OCI-LY3 (cell line): Measurements from ENCODE around the gene CROCC2.

Experiments used
- H2AFZ ChIP-seq: fragments of 200-600, 300-600 bp; shearing (Covaris generic); 2 replicates; pipeline ENCODE4 v1.6.0; 2014; ENCODE audit warnings: antibody characterized with exemption, low read depth, low read length
- H3K27ac ChIP-seq: fragments of 200-600, 300-600 bp; sonication (generic); 2 replicates; pipeline ENCODE4 v1.5.1; 2014; ENCODE audit warnings: mild to moderate bottlenecking, low read length, moderate library complexity, mixed read lengths
- H3K27me3 ChIP-seq: fragments of 200-600, 300-600 bp; sonication (generic); 2 replicates; pipeline ENCODE4 v1.6.1; 2014; ENCODE audit warnings: low read depth, low read length, mixed read lengths
- H3K36me3 ChIP-seq: fragments of 200-600, 300-600 bp; sonication (generic); replicated peaks from 2 replicates; pipeline ENCODE3; 2014; ENCODE audit warnings: low read depth, low read length, mixed read lengths
- H3K4me1 ChIP-seq: fragments of 300-600, 200-600 bp; sonication (generic); 2 replicates; pipeline ENCODE4 v1.6.1; 2014; ENCODE audit warnings: low read length, mixed read lengths
- H3K4me2 ChIP-seq: fragments of 200-600, 300-600 bp; sonication (generic); 2 replicates; pipeline ENCODE4 v1.6.1; 2014; ENCODE audit warnings: low read length, mixed read lengths
- H3K4me3 ChIP-seq: fragments of 300-600, 200-600 bp; sonication (generic); 2 replicates; pipeline ENCODE4 v1.5.1; 2014; ENCODE audit warnings: antibody characterized with exemption, mild to moderate bottlenecking, low read length, moderate library complexity
- H3K79me2 ChIP-seq: fragments of 300-600, 200-600 bp; shearing (Covaris generic); 2 replicates; pipeline ENCODE4 v1.6.1; 2014; ENCODE audit warnings: mild to moderate bottlenecking, low read length, mixed read lengths
- H3K9ac ChIP-seq: fragments of 300-600, 200-600 bp; shearing (Covaris generic); 2 replicates; pipeline ENCODE4 v1.6.0; 2014; ENCODE audit warnings: mild to moderate bottlenecking, low read length, moderate library complexity
- H3K9me3 ChIP-seq: fragments of 200-600, 300-600 bp; shearing (Covaris generic); 2 replicates; pipeline ENCODE4 v1.6.1; 2014; ENCODE audit warnings: low read length, mixed read lengths; ENCODE audit not compliant: insufficient read depth
- H4K20me1 ChIP-seq: fragments of 200-600, 300-600 bp; sonication (generic); 2 replicates; pipeline ENCODE4 v1.6.1; 2016; ENCODE audit warnings: low read length, mixed read lengths; ENCODE audit not compliant: insufficient read depth
- EZH2phosphoT487 ChIP-seq: fragments of 200-600 bp; shearing (Covaris generic); IDR thresholded peaks from 2 replicates; pipeline ENCODE4 v1.6.1; 2018; ENCODE audit warnings: antibody characterized with exemption, mixed run types, low read depth
- TF ChIP-seq, protein P1 (sequence below): fragments of 200-600, 300-600 bp; sonication (generic); IDR thresholded peaks from 2 replicates; pipeline ENCODE4 v1.5.1; 2014; ENCODE audit warnings: antibody characterized with exemption, low read length, low read depth

CROCC2 gene

GRCh38 chr2:240921995-240922244 is 15.8 kb downstream of the CROCC2 start:
- Histone ChIP-seq H2AFZ (no peak overlapping the region), H3K27me3 (no peaks in the 10 kb centered on the region), H4K20me1 (no peaks in the 10 kb centered on the region), H3K79me2 (no peaks in the 10 kb centered on the region), H3K36me3 (no peaks in the 10 kb centered on the region), H3K9ac (no peak overlapping the region), H3K4me2 (no peak overlapping the region), H3K4me1 (peaks cover under 1% of the 10 kb centered on the region), H3K9me3 (no peaks in the 10 kb centered on the region), H3K4me3 (no peak overlapping the region), H3K27ac (no peak overlapping the region)
- TF ChIP-seq, protein P1, sequence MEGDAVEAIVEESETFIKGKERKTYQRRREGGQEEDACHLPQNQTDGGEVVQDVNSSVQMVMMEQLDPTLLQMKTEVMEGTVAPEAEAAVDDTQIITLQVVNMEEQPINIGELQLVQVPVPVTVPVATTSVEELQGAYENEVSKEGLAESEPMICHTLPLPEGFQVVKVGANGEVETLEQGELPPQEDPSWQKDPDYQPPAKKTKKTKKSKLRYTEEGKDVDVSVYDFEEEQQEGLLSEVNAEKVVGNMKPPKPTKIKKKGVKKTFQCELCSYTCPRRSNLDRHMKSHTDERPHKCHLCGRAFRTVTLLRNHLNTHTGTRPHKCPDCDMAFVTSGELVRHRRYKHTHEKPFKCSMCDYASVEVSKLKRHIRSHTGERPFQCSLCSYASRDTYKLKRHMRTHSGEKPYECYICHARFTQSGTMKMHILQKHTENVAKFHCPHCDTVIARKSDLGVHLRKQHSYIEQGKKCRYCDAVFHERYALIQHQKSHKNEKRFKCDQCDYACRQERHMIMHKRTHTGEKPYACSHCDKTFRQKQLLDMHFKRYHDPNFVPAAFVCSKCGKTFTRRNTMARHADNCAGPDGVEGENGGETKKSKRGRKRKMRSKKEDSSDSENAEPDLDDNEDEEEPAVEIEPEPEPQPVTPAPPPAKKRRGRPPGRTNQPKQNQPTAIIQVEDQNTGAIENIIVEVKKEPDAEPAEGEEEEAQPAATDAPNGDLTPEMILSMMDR = no peak
- TF ChIP-seq EZH2phosphoT487 = no peak

- H3K27ac ChIP-seq = no peak overlapping the region
- H4K20me1 ChIP-seq = no peaks in the 10 kb centered on the region
- no peaks in the 10 kb centered on the region for H3K9me3 ChIP-seq
- no peaks in the 10 kb centered on the region for H3K79me2 ChIP-seq
- H3K4me3 ChIP-seq = no peak overlapping the region
- H2AFZ ChIP-seq = no peak overlapping the region
- H3K4me1 ChIP-seq = no peaks in the 10 kb centered on the region
- H3K4me2 ChIP-seq = no peak overlapping the region
- no peaks in the 10 kb centered on the region for H3K27me3 ChIP-seq
- no peak overlapping the region for H3K9ac ChIP-seq
- H3K36me3 ChIP-seq = no peaks in the 10 kb centered on the region
- TF ChIP-seq, protein P1 = no peak
- no peak for TF ChIP-seq EZH2phosphoT487
Measured at GRCh38 chr2:240922245-240922981, 16.3 kb downstream of the CROCC2 start.

GRCh38 chr2:240922982-240923537 is 16.9 kb downstream of the CROCC2 start:
- Histone ChIP-seq H3K27me3 (no peaks in the 10 kb centered on the region), H4K20me1 (no peaks in the 10 kb centered on the region), H2AFZ (no peak overlapping the region), H3K27ac (no peak overlapping the region), H3K4me1 (no peaks in the 10 kb centered on the region), H3K9ac (no peak overlapping the region), H3K4me3 (no peak overlapping the region), H3K9me3 (no peaks in the 10 kb centered on the region), H3K4me2 (no peak overlapping the region), H3K79me2 (no peaks in the 10 kb centered on the region), H3K36me3 (no peaks in the 10 kb centered on the region)
- TF ChIP-seq, protein P1 = no peak
- TF ChIP-seq EZH2phosphoT487 = no peak

DNA sequence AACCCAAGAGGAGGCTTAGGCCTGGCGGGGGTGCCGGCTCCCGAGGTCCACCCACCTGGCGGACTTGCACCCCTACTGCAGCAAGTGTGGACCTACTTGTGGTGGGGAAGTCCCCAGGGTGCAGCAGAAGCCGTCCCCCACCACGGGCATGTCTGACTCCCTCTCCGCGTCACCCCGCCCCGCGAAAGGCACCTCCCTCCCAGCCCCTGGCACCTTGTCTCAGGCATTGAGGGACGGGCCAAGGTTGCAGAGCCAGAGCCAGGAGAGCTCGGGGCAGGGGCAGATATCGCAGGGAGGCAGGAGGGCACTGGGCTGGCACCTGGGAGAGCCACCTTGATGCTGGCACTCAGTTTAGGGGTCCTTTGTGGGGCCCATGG is 19.0 kb downstream of the CROCC2 start:
- TF ChIP-seq, protein P1 = no peak
- TF ChIP-seq EZH2phosphoT487 = no peak
- Histone ChIP-seq H3K4me3 (no peak overlapping the region), H3K79me2 (no peaks in the 10 kb centered on the region), H3K27ac (no peak overlapping the region), H4K20me1 (no peaks in the 10 kb centered on the region), H2AFZ (no peak overlapping the region), H3K4me1 (no peaks in the 10 kb centered on the region), H3K9ac (no peak overlapping the region), H3K27me3 (no peaks in the 10 kb centered on the region), H3K9me3 (no peaks in the 10 kb centered on the region), H3K4me2 (no peak overlapping the region), H3K36me3 (no peaks in the 10 kb centered on the region)
